NK-92 treated with Interleukin-12 subunit alpha and Interleukin-12 subunit beta, amount 100 ng/mL, for 24 hours (cell line): ENCODE results near the gene DST.

Source experiments
- DNase-seq: peaks from one replicate; lab custom pipeline; 2025; lab: John Stamatoyannopoulos, UW

Gene DST

DNA sequence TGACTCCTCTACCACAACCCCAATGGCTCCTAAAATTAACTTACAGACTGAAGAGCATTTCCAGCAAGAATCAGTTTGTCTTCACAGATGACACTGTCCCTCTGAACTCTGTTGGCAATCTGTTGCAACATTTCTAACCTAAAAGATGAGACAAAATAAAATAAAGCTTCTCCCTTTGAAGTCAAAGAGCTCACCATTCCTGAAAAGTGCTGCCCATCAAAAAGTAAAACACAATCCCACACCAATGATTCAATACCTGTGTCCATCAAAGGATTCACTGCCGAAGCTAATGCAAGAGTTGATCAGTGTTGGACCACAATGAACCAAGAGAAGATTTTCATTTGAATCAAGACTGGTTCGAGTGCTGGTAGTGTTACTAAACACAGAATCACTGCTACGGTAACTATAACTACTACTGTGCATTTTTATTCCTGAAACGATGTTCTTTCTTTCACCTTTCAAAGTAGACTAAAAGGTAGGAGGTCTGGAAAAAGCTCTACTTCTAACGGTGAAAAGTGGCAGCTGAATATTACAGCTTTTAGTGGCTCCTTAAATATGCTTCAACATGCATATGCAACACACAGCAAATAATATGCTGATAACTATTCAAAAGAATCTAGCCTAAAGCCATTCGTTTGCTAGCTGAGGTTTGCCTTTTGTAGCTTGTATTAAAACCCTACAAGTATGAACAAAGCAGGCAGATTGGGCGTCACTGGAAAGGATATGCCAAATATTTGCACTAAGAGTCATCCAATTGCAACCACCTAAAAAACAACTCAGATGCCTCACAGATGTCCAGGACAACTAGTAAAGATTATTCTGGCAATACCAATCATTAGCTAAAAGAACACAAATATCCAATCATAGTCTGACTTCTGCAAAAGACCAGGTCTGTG lies at the start of gene DST:
Gene DST (minus strand): TSS at position 524 of the 896 bp plus-strand sequence.
- no peak for DNase-seq

DNA sequence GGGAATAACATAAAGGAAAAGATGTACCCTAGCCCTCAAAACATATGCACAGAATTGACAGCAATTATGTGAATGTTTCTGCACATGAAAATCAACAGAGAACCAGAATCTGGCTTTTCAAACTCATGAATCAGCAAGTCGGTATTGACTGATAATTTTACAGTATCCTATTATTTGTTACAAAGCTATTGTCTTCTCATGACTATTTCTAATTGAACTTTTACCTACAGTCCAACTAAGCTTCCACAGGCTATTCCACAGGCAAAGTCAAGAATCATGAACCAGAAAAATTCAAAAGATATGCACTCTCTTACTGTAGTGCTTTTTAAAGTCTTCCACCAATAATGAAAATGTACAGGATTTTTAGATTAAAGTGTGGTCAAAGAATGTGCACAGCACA lies 49.1 kb upstream of the DST start:
- DNase-seq: no peak

DNA sequence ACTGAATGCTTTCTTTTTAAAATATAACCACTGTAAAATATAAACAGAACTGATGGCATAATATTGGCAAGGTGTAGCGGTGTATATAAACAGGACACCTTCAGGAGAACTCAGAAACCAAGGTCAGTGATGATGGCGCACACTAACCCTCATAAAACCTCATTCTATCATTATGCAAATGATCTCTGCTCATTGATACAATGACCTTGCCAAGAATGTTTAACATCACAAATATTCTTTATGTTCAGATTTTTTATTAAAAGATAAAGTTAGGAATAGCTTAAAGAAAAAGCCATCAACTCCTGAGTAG lies 48.6 kb upstream of the DST start:
- no peak for DNase-seq

DNA sequence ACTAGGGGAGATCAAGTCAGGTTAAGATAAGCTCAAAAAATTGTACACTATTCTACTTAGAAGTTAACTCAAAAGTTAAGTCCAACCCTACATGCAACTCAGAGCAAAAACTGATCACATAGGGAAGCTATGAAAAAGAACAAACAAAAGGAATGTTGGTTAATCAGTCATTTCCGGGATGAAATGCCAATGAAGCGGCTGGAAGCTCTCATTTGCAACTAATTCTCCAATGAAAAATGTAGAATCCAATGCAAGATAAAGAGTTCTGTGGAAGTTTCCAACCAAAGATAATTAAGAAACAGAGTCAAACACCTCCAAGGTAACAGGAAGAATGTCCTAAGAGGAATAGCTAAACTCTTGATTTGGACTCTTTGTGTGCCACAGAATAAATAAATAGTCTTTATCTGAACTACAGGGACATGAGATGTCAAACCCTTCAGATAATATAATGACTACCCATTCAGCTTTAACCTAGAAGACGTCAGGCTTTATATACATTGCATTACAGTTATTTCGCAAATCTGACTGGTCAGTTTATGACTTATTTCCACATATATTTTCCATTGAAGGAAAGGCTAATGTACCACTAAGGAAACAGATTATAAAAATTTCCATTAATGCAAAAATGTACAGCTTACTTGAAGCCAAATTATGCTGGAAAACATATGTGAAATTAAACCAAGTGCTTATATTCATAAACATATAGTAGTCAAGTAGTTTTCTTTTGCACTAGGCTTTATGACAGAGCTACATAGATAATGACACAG lies 48.0 kb upstream of the DST start:
- DNase-seq: no peak

DNA sequence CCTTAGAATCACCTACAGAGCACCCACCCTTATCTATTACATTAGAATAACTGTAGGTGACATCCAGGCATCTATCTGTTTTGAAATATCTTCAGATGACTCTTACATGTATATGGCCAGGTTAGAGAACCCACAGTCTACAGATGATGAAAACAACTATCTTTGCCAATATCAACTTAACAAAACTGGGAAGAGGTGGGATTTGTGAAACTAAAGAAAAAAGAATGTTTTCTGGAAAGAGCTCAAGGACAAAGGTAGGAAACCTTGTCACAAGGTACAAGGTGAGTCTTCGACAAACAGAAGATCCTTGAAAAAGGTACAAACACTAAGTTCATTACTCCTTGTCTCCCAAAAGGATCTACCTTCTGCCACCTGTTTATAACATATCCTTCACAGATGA lies 47.0 kb upstream of the DST start:
- no peak for DNase-seq

DNA sequence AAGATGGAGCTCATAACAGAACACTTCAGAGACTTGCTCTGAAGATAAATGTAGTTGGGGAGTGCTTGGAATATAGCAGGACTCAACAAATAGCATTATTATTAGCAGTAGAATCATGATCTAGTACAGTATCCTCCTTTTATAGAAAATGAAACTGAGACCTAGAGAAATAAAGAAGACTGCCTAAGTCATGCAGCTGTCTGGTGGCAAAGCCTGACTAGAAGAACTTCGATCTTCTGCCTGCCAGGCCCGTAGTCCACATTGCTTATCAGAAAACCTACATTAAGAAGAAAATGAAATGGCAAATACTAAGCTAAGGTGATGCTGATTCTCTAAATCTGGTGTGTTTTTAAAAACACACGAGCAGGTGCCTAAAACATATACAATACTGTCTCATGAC lies 46.4 kb upstream of the DST start:
- DNase-seq: no peak

DNA sequence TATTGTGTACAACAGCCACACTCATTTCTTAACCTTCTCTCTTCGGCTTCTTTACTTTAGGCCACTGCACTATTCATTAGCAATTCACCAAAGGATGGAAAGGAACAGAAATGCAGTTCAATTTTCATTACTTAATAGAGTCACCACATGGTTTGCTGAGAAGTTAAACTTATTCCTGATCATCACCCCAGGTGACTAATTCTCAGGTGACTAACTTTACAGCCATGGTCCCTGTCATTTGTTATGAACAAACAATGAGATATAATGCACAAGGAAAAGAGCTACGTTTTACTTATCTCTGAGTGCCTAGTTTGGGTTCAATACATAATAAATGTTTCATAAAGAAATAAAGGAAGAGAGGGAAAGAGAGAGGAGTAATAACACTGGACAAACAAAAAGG lies 45.8 kb upstream of the DST start:
- no peak for DNase-seq

DNA sequence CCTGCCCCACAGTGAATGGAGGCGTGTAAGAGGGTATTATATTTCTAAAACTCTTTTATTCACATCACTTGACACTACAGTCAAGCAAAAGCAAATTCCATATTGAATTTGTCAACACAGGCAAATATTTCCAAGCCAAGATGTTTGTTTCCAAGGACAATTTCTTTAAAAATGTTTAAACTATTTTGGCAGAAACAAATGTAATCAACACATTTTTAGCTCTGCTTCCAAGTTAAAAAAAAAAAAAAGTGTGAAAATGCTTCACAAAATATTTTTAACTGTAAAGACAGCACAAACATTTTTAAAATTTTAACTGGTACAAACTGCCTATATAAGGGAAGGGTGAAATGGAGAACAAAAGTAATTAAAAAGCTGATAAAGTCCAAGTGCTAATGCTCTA lies 44.9 kb upstream of the DST start:
- no peak for DNase-seq

DNA sequence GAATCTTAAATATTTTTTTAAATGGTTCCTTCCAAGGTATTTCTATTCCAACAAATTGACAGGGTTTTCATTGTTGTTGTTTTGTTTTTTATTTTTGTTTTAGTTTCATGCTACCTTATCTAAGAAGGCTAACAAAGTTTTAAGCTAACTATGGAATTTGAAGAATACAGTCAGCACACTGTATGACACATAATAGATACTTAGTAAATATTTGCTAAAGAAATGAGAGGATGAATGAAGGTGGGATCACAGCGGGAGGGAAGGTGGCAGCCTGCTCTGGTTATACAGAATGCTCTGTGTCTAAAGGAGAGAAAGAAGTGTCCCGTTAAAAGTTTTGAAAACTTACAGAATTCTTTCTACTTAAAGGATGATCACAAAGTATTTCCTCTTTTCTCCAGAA lies 43.7 kb upstream of the DST start:
- DNase-seq: no peak

DNA sequence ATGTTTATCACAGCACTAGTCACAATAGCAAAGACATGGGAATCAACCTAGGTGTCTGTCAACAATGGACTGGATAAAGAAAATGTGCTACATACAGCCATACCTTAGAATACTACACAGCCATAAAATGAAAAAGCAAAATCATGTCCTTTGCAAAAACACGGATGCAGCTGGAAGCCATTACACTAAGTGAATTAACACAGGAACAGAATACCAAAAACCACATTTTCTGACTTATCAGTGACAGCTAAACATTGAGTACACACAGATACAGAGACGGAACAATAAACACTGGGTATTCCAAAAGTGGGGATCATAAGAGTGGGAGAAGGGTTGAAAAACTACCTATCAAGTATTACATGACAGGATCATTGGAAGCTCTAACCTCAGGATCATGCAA lies 43.3 kb upstream of the DST start:
- DNase-seq: no peak

DNA sequence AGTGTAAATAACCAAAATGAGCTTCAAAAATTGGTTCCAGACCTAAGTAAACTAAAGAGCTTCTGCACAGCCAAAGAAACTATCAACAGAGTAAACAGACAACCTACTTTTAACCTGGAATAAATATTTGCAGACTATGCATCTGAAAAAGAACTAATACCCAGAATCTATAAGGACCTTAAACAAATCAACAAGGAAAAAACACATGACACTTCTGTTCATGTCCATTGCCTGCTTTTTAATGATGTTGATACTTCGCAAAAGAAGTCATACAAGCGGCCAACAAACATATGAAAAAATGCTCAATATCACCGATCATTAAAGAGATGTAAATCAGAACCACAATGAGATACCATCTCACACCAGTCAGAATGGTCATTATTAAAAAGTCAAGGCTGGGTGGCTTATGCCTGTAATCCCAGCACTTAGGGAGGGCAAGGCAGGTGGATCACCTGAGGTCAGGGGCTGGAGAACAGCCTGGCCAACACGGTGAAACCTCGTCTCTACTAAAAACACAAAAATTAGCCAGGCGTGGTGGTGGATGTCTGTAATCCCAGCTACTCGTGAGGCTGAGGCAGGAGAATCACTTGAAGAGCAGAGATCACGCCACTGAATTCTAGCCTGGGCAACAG lies 42.5 kb upstream of the DST start:
- no peak for DNase-seq

DNA sequence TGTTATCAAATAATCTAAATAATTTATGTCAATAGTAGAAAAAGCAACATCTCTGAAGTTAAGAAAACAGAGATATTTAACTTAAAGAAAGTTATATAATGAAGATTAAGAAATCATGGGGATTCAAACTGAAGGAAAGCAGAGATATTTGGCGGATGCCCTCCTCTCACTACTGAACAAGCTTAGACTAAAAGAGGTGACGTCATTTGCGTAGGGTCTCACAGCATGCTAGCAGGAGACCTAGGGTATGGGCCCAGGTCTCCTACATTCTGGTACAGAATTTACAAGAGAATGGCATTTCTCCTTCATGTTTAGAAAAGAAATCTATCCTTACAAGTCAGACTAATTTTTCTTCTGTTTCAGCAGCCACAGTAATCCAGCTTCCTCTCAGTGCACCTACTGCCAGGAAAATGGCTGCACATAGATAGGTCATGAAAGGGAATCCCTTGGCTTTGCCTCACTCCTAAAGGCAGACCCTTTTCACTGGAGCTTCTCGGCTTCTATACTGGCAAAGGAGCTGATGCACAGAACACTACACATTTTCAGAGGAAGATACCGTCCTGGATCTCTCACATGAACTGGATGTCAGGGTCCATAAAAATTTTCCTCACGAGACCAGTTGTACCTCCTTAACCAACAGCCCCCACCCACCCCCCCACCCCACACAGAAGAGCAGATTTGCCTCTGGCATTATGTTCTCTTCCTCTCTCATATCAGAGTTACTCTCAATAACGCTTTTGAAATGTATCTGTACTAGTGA lies 41.8 kb upstream of the DST start:
- DNase-seq: no peak

DNA sequence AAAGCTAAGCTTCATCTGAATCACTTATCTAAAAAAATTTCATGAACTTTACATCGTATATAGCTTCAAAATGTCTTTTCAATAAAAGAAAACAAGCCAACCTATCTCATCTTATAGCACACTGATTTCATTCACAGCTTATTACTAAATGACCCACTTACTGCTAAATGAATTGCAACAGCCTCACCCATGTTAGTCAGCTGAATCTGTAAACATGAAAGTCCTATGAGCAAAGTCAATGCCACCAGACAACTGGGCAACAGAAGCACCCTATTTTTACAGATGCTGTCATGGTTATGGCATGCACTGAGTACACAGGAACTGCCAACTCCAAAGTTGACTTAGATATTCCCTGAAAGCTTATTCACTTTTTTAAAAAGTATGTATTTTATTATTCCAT lies 41.2 kb upstream of the DST start:
- DNase-seq: no peak

DNA sequence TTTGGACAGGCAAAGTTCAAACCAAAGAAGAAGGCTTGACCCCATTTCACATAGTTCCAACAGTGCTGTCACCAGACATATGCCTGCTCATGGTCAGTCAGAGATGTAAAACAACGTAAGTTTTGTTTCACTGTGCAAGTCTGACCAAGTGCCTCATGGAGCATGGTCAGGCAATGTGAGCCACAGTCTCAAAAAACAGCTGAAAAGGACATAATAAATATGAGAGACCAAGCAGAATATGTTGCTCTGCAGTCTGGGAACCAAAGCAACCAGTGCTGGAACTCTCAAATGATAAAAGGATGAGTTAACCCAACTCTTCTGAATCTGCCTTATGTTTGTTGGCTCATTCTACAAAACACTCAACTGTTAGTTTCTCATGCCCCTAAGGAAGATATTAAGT lies 39.9 kb upstream of the DST start:
- no peak for DNase-seq

DNA sequence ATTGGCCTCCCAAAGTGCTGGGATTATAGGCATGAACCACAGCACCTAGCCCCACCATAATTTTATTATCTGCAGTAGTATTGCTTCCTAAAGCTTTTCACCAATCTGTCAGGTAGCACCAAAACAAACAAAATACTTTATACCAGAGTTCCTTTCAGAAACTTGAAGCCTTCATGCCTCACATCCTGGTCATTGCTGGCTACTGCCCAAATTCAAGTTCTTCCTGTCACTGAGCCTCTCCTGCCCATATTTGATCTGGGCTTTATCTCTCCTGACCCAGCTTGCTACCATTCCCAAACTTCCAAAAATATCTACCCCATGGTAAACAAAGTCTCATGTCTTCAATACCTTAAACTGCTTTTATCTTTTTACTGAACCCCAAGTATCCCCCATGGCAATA lies 34.9 kb upstream of the DST start:
- no peak for DNase-seq

DNA sequence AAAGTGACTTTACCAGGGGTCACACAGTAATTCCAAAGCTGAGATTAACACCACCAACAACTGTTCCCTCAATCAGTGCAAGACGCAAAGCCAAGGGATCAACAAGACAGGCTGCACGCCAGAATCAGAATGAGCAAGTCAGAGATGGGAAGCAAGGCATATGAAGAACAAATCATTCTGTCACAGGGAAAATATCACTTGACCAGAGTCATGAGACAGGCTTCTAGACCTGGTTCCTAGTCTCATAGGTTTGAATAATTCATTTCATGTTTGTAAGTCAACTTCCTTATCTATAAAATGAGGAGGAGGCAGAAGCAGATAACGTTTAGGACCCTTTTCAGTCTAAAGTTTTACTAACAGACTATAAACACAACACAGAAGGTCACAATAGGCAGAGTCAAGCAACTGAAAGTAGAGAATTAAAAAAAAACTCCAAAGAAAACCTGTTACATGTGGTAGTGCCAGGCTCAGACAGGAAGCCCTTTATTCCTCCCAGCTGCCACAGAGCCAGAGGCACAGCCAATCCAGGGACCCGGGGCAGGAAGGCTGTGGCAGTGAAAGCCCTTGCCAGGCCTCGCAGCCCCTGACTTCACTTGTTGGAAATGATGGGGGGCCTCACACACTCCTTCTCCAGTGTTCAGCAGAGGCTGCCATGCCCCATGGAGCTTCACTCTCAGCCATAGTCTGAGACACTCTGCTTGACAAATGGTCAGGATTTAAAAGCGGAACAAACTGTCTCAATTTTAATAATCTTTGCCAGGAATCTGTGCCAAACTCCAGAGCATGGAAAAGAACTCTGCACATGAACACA lies 29.2 kb upstream of the DST start:
- DNase-seq: no peak

DNA sequence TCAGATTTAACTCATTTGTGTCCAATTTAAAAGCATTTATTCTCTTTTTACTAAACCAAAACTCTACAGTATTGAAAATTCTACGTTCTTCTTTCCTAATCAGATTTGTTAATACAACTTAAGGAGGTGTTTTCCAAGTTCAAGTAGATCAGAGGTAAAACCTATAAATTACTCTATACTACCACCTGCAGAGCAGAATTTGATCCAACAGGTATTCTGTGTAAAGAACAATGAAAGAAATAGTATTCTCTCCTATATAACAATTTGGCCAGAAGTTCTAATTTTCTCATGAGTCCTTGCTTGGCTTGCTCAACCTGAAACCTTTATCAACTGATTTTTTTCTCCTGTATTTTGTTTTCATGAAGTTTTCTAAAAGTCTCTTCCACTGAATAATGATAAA lies 28.5 kb upstream of the DST start:
- DNase-seq: no peak

DNA sequence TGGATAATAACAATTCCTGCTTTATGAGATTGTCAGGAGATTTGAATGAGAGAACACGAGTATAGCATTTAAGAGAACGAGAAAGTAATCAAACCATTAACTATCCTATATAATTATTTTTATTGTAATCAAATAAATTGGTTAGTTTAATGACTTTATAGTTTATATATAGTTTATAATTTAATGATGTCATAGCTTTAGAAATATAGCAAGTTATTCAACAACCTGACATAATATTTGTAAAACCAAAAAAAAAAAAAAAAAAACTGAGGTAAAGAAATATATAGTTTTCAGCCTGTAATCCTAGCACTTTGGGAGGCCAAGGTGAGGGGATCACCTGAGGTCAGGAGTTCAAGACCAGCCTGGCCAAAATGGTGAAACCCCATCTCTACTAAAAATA lies 26.4 kb upstream of the DST start:
- DNase-seq: no peak

DNA sequence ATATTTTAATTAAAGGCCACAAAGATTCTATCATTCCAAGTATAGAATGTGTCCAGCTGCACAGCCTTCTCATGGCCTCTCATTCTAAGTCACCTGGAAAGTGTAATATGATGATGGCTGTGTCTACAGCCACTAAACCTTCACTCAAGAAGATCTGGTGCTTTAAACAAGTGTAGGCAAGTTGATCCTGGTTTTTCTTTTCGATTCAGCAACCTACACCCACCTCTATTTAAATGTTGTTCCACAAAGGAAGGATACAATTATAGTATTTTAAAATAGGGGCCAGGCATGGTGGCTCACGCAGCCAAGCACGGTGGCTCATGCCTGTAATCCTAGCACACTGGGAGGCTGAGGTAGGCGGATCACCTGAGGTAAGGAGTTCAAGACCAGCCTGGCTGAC lies 25.5 kb upstream of the DST start:
- no peak for DNase-seq

DNA sequence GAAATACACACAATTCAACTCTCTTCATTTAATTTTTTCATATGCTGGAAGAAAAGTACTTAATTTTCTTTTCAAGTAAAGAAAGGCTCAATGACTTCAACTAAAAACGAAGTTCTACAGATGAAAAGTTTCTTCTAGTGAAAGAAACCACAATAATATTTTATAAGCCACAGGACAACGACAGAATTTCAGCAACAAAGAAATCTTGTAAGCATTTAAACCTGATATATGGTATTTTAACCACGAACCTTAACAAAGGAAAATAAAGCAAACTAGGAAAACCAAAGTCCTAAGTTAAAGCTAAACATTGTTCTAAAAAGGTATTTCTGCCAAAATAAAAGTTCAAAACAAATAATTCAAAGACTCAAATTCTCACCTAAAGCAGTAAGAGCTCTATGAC lies 24.6 kb upstream of the DST start:
- no peak for DNase-seq

DNA sequence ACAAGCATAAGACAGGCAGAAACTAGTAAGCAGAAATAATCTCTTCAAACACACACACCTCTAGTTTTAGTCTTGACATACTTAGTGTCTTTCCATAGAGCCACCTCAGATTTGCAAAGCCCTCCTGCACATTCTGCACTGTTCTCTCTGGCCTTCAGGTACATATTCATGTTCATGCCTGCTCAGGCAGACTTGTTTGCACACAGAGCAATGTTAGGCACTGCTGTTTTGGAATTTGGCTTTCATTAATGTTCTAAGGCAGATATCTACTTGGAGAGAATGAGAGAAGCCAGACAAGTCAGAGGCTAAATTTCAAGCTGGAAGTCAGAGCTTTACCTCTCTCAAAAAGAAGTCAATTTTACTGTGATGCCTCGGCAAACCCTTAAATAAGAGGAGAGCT lies 21.3 kb upstream of the DST start:
- DNase-seq: no peak

DNA sequence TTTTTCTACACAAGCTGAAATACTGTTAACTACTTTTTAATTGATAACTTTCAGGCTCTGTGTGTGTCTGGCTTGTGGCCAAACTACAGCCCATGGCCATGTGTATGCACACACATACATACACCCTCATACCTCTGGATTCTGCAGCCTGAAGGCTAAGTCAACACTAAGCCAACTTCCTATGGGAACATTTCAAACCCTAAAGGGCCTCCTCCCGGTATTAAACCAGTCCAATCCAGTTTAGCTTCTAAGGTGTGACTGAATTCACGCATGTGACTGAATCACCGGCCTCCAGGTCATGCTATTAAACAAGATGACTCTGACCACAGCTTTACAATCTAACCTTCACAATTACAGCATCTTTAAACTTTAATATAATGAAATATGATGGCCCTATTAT lies 20.7 kb upstream of the DST start:
- DNase-seq: no peak
